ENCODE measurements around the gene ASB18. TPM values are rescaled to one million over a fixed set of nuclear protein-coding genes. Genes with fewer than 3 reads are reported as not detected.

The ASB18 gene
- total and polyA plus RNA-seq, 2 of the 8 experiments (the other 6 are each of a cell fraction or from before 2014, with no cell fraction given): not detected

Small RNA genes lying within 50 kb of the gene (small RNA-seq; reads per million reads assigned to genes)
- not detected for gene RF00019 (ENCODE audit: insufficient read depth)
- gene RNU1-31P (ENCODE audit: insufficient read depth): not detected

Other genes with a start within 250 kb of the ASB18 start
- 0.89 and 1.2 TPM in 2 replicates for gene GBX2, start 96.0 kb downstream of the ASB18 start, total RNA-seq (2021; fragmentation: NEBNext Ultra II Directional; extraction: Animal tissue kit (Norgen Biotek cat#: 25700))
- 0.38 and 0.64 TPM in 2 replicates for gene GBX2, start 96.0 kb downstream of the ASB18 start, polyA plus RNA-seq (2011; rRNA removed)

Measured in H1 (cell line).